H9 (cell line): ENCODE results near the gene SERPINB13. TPM values are rescaled to one million over a fixed set of nuclear protein-coding genes. Genes with fewer than 3 reads are reported as not detected.

Experiments used
- DNase-seq: peaks from one replicate; pipeline ENCODE4 v3.0.0-alpha.2; 2017
- H2AFZ ChIP-seq: one replicate; pipeline ENCODE4 v1.6.1; 2013; ENCODE audit warnings: mild to moderate bottlenecking, low read length, control low read depth, moderate library complexity
- H2AK5ac ChIP-seq: 2 replicates; pipeline ENCODE4 v1.6.1; 2013; ENCODE audit warnings: low read length, control low read depth, mixed read lengths; ENCODE audit not compliant: insufficient read length
- H2BK120ac ChIP-seq: one replicate; pipeline ENCODE4 v1.6.1; 2013; ENCODE audit warnings: low read depth, mild to moderate bottlenecking, low read length, control low read depth, inconsistent platforms; ENCODE audit not compliant: poor library complexity, severe bottlenecking
- H2BK12ac ChIP-seq: 2 replicates; pipeline ENCODE4 v1.6.1; 2013; ENCODE audit warnings: low read length, control low read depth, mixed read lengths, low read depth; ENCODE audit not compliant: insufficient read length
- H2BK15ac ChIP-seq: 2 replicates; pipeline ENCODE4 v1.6.1; 2013; ENCODE audit warnings: low read depth, low read length, control low read depth
- H2BK20ac ChIP-seq: one replicate; pipeline ENCODE4 v1.6.1; 2013; ENCODE audit warnings: low read depth, mild to moderate bottlenecking, low read length, control low read depth, inconsistent platforms; ENCODE audit not compliant: poor library complexity, severe bottlenecking
- H2BK5ac ChIP-seq: 2 replicates; pipeline ENCODE4 v1.6.1; 2013; ENCODE audit warnings: low read length, control low read depth, mixed read lengths; ENCODE audit not compliant: insufficient read length
- H3K14ac ChIP-seq: 2 replicates; pipeline ENCODE4 v1.6.1; 2013; ENCODE audit warnings: low read length, control low read depth; ENCODE audit not compliant: insufficient read depth
- H3K18ac ChIP-seq: 2 replicates; pipeline ENCODE4 v1.6.1; 2013; ENCODE audit warnings: low read depth, mild to moderate bottlenecking, mixed read lengths, low read length, control low read depth; ENCODE audit not compliant: insufficient read length
- H3K23ac ChIP-seq: 2 replicates; pipeline ENCODE4 v1.6.1; 2013; ENCODE audit warnings: low read length, control low read depth, mixed read lengths, low read depth; ENCODE audit not compliant: insufficient read length
- H3K23me2 ChIP-seq: 2 replicates; pipeline ENCODE4 v1.6.1; 2013; ENCODE audit warnings: low read depth, mild to moderate bottlenecking, mixed read lengths, low read length, control low read depth; ENCODE audit not compliant: insufficient read length, poor library complexity, severe bottlenecking
- H3K27ac ChIP-seq: 2 replicates; pipeline ENCODE4 v1.5.1; 2013; ENCODE audit warnings: low read length, control low read depth, mixed read lengths, low read depth; ENCODE audit not compliant: insufficient read length
- H3K27me3 ChIP-seq: 2 replicates; pipeline ENCODE4 v1.6.1; 2013; ENCODE audit warnings: low read length, control low read depth, inconsistent platforms; ENCODE audit not compliant: insufficient read depth
- H3K4ac ChIP-seq: 2 replicates; pipeline ENCODE4 v1.6.1; 2013; ENCODE audit warnings: low read depth, mild to moderate bottlenecking, control low read depth, inconsistent platforms, low read length, moderate library complexity
- H3K4me1 ChIP-seq: 2 replicates; pipeline ENCODE4 v1.6.1; 2013; ENCODE audit warnings: low read length, control low read depth, inconsistent platforms; ENCODE audit not compliant: insufficient read depth
- H3K4me2 ChIP-seq: 2 replicates; pipeline ENCODE4 v1.6.1; 2013; ENCODE audit warnings: low read length, control low read depth, mixed read lengths; ENCODE audit not compliant: insufficient read length, insufficient read depth
- H3K56ac ChIP-seq: 2 replicates; pipeline ENCODE4 v1.6.1; 2013; ENCODE audit warnings: low read depth, mild to moderate bottlenecking, mixed read lengths, low read length, control low read depth; ENCODE audit not compliant: insufficient read length
- H3K79me1 ChIP-seq: 2 replicates; pipeline ENCODE4 v1.6.1; 2013; ENCODE audit warnings: low read depth, mild to moderate bottlenecking, moderate library complexity, low read length, control low read depth, inconsistent platforms; ENCODE audit not compliant: insufficient read depth, poor library complexity, severe bottlenecking
- H3K79me2 ChIP-seq: 2 replicates; pipeline ENCODE4 v1.6.1; 2013; ENCODE audit warnings: low read length, control low read depth, inconsistent platforms; ENCODE audit not compliant: insufficient read depth
- H3K9ac ChIP-seq: 2 replicates; pipeline ENCODE4 v1.6.1; 2013; ENCODE audit warnings: low read length, control low read depth, mixed read lengths; ENCODE audit not compliant: insufficient read length; ENCODE audit errors: extremely low read depth
- H3K9me3 ChIP-seq: one replicate; pipeline ENCODE4 v1.6.1; 2013; ENCODE audit warnings: low read depth, low read length, inconsistent platforms; ENCODE audit not compliant: control insufficient read depth
- H3T11ph ChIP-seq: one replicate; pipeline ENCODE4 v1.6.1; 2013; ENCODE audit warnings: mild to moderate bottlenecking, low read length, control low read depth, inconsistent platforms
- H4K20me1 ChIP-seq: one replicate; pipeline ENCODE4 v1.6.1; 2013; ENCODE audit not compliant: control insufficient read depth, insufficient read length, insufficient read depth
- H4K5ac ChIP-seq: 2 replicates; pipeline ENCODE4 v1.6.1; 2013; ENCODE audit warnings: low read depth, mild to moderate bottlenecking, mixed read lengths, low read length, control low read depth; ENCODE audit not compliant: insufficient read length
- H4K8ac ChIP-seq: replicated peaks from 2 replicates; pipeline ENCODE4 v1.6.1; 2013; ENCODE audit warnings: low read length, control low read depth, mixed read lengths, low read depth; ENCODE audit not compliant: insufficient read length
- H4K91ac ChIP-seq: 2 replicates; pipeline ENCODE4 v1.6.1; 2013; ENCODE audit warnings: low read depth, mild to moderate bottlenecking, moderate library complexity, mixed read lengths, low read length, control low read depth; ENCODE audit not compliant: insufficient read length
- H3K27ac Mint-ChIP-seq, 3 experiments: 2 replicates in 2 of 3; 3 replicates in 1 of 3; pipeline ENCODE4 v1.8.0; 2020 to 2021; ENCODE audit warnings: mixed read lengths in 3 of 3, mild to moderate bottlenecking in 1 of 3, moderate library complexity in 1 of 3
- H3K27me3 Mint-ChIP-seq: 2 replicates; pipeline ENCODE4 v1.8.0; 2021; ENCODE audit warnings: low read depth, mild to moderate bottlenecking, moderate library complexity, mixed read lengths
- H3K36me3 Mint-ChIP-seq, 3 experiments: 2 replicates in 2 of 3; 3 replicates in 1 of 3; pipeline ENCODE4 v1.8.0; 2020 to 2021; ENCODE audit warnings: low read depth in 3 of 3, mixed read lengths in 3 of 3; ENCODE audit not compliant: insufficient read depth in 1 of 3
- H3K4me1 Mint-ChIP-seq, 2 experiments: 2 replicates each; pipeline ENCODE4 v1.8.0; 2020; ENCODE audit warnings: mixed read lengths in 2 of 2
- H3K4me3 Mint-ChIP-seq, 2 experiments: 2 replicates in 1 of 2; 3 replicates in 1 of 2; pipeline ENCODE4 v1.8.0; 2020 to 2021; ENCODE audit warnings: mild to moderate bottlenecking in 2 of 2, mixed read lengths in 2 of 2, moderate library complexity in 1 of 2
- H3K9me3 Mint-ChIP-seq, 2 experiments: 2 replicates in 1 of 2; 3 replicates in 1 of 2; pipeline ENCODE4 v1.8.0; 2020; ENCODE audit warnings: mild to moderate bottlenecking in 2 of 2, mixed read lengths in 2 of 2, moderate library complexity in 1 of 2
- WGBS: extraction: QIAGEN DNeasy Blood & Tissue Kit; methylation state at CpG from one replicate; pipeline ENCODE4 v1.1.7; 2013; ENCODE audit warnings: missing lambda C conversion rate, low lambda C conversion rate, mixed read lengths; ENCODE audit not compliant: insufficient read length; ENCODE audit errors: extremely low coverage; 5-methylcytosine and 5-hydroxymethylcytosine counted together
- total RNA-seq: library from RNA; stranded (reverse); gene quantifications from 2 replicates; pipeline ENCODE4 v1.2.1, GENCODE V29; 2021
- TF ChIP-seq, protein P1 (sequence below): fragments of 200-600 bp; sonication (generic); conservative IDR thresholded peaks from 3 replicates; pipeline ENCODE4 v1.8.0; 2021; ENCODE audit warnings: antibody characterized with exemption, mild to moderate bottlenecking

The SERPINB13 gene
- total RNA-seq, 1 experiment from 2014 or later = not detected

DNA sequence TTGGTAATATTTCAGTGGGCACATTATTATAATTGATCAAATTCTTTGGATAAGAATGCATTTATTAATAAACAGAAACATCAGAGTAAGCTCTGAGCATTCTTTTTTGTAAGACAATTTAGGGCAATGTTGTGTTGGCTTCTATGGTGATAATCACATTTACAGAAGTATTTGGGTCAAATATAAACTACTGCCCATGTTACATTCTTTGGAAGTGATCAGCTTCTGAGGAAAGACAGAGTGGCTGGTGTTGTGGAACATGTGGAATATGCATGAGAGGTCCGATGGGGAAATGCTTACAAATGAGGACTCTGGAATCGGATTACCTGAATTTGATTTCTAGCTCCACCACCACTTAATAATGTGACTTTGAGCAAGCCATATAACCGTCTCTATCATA is 19.4 kb downstream of the SERPINB13 start:
- H2AFZ ChIP-seq = no peak overlapping the region
- no peak overlapping the region for H2BK20ac ChIP-seq
- H4K5ac ChIP-seq = no peak overlapping the region
- H3K18ac ChIP-seq = no peak overlapping the region
- no peak overlapping the region for H2BK120ac ChIP-seq
- H3K4me2 ChIP-seq = no peak overlapping the region
- no peaks in the 10 kb centered on the region for H3K79me1 ChIP-seq
- WGBS = no CpG with 5 or more reads among the region's 3 CpGs
- no peaks in the 10 kb centered on the region for H3K9me3 Mint-ChIP-seq
- TF ChIP-seq, protein P1, sequence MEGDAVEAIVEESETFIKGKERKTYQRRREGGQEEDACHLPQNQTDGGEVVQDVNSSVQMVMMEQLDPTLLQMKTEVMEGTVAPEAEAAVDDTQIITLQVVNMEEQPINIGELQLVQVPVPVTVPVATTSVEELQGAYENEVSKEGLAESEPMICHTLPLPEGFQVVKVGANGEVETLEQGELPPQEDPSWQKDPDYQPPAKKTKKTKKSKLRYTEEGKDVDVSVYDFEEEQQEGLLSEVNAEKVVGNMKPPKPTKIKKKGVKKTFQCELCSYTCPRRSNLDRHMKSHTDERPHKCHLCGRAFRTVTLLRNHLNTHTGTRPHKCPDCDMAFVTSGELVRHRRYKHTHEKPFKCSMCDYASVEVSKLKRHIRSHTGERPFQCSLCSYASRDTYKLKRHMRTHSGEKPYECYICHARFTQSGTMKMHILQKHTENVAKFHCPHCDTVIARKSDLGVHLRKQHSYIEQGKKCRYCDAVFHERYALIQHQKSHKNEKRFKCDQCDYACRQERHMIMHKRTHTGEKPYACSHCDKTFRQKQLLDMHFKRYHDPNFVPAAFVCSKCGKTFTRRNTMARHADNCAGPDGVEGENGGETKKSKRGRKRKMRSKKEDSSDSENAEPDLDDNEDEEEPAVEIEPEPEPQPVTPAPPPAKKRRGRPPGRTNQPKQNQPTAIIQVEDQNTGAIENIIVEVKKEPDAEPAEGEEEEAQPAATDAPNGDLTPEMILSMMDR = no peak
- H2AK5ac ChIP-seq = no peak overlapping the region
- H3K9me3 ChIP-seq = no peaks in the 10 kb centered on the region
- no peaks in the 10 kb centered on the region for H3K27me3 ChIP-seq
- no peaks in the 10 kb centered on the region for H3K79me2 ChIP-seq
- no peak overlapping the region for H3K27ac ChIP-seq
- no peak overlapping the region for H3K4me3 Mint-ChIP-seq
- no peaks in the 10 kb centered on the region for H3K23me2 ChIP-seq
- H3K4me1 ChIP-seq = no peaks in the 10 kb centered on the region; the same call in 1 of the 2 replicates
- H3K4me1 Mint-ChIP-seq = peaks cover 0 to 5% of the 10 kb centered on the region in 2 experiments; a peak in 2 of 4 replicates
- H2BK12ac ChIP-seq = no peak overlapping the region
- no peak overlapping the region for H4K91ac ChIP-seq
- H3T11ph ChIP-seq = no peak overlapping the region
- H3K9ac ChIP-seq = no peak overlapping the region
- no peak for DNase-seq
- H2BK5ac ChIP-seq = no peak overlapping the region
- H3K4ac ChIP-seq = no peak overlapping the region
- H3K27ac Mint-ChIP-seq = no peak overlapping the region
- H3K36me3 Mint-ChIP-seq = no peaks in the 10 kb centered on the region
- H4K8ac ChIP-seq = no peak overlapping the region
- H3K14ac ChIP-seq = no peak overlapping the region
- no peak overlapping the region for H3K23ac ChIP-seq
- no peak overlapping the region for H3K56ac ChIP-seq
- no peaks in the 10 kb centered on the region for H4K20me1 ChIP-seq
- H3K27me3 Mint-ChIP-seq = no peaks in the 10 kb centered on the region
- no peak overlapping the region for H2BK15ac ChIP-seq
